ENCODE measurements around the gene ARSB.

The ARSB gene

GRCh38 chr5:78793907-78794662 lies 191.0 kb downstream of the ARSB start:
- peaks cover 6% of the 10 kb centered on the region for H3K4me1 ChIP-seq (ENCODE audit: insufficient read depth, low read length)
- no peak overlapping the region for H3K4me3 ChIP-seq (ENCODE audit: low read length)
- H2AFZ ChIP-seq (ENCODE audit: low read depth, low read length), result no peak overlapping the region
- no peaks in the 10 kb centered on the region for H3K9me3 ChIP-seq (ENCODE audit: low read length)
- no peaks in the 10 kb centered on the region for H3K36me3 ChIP-seq (ENCODE audit: insufficient read depth, low read length)
- no peaks in the 10 kb centered on the region for H3K27me3 ChIP-seq (ENCODE audit: insufficient read depth, low read length)

GRCh38 chr5:78792345-78793055 lies 192.6 kb downstream of the ARSB start:
- no peaks in the 10 kb centered on the region for H3K27me3 ChIP-seq (ENCODE audit: insufficient read depth, low read length)
- no peak overlapping the region for H2AFZ ChIP-seq (ENCODE audit: low read depth, low read length)
- H3K9me3 ChIP-seq (ENCODE audit: low read length), result no peaks in the 10 kb centered on the region

GRCh38 chr5:78791501-78792100 lies 193.5 kb downstream of the ARSB start:
- Histone ChIP-seq H2AFZ (ENCODE audit: low read depth, low read length) (no peak overlapping the region), H3K4me1 (ENCODE audit: insufficient read depth, low read length) (peaks cover 6% of the 10 kb centered on the region), H3K9me3 (ENCODE audit: low read length) (no peaks in the 10 kb centered on the region), H3K4me3 (ENCODE audit: low read length) (no peak overlapping the region), H3K36me3 (ENCODE audit: insufficient read depth, low read length) (no peaks in the 10 kb centered on the region), H3K27me3 (ENCODE audit: insufficient read depth, low read length) (no peaks in the 10 kb centered on the region)

More at GRCh38 chr5:78792345-78793055, 192.6 kb downstream of the ARSB start:
- Histone ChIP-seq H3K4me1 (ENCODE audit: insufficient read depth, low read length) (peaks cover 6% of the 10 kb centered on the region), H3K4me3 (ENCODE audit: low read length) (no peak overlapping the region), H3K36me3 (ENCODE audit: insufficient read depth, low read length) (no peaks in the 10 kb centered on the region)

GRCh38 chr5:78787783-78788182 lies 197.3 kb downstream of the ARSB start:
- H3K27me3 ChIP-seq (ENCODE audit: insufficient read depth, low read length), result no peaks in the 10 kb centered on the region
- no peak overlapping the region for H3K4me3 ChIP-seq (ENCODE audit: low read length)
- no peaks in the 10 kb centered on the region for H3K36me3 ChIP-seq (ENCODE audit: insufficient read depth, low read length)
- H2AFZ ChIP-seq (ENCODE audit: low read depth, low read length), result no peak overlapping the region
- no peaks in the 10 kb centered on the region for H3K4me1 ChIP-seq (ENCODE audit: insufficient read depth, low read length)
- H3K9me3 ChIP-seq (ENCODE audit: low read length), result no peaks in the 10 kb centered on the region

- Histone ChIP-seq H3K9me3 (ENCODE audit: low read length) (no peaks in the 10 kb centered on the region), H3K36me3 (ENCODE audit: insufficient read depth, low read length) (no peaks in the 10 kb centered on the region)
These were observed 199.7 kb downstream of the ARSB start for GRCh38 chr5:78785454-78785853.

GRCh38 chr5:78783434-78784130 lies 201.5 kb downstream of the ARSB start:
- no peaks in the 10 kb centered on the region for H3K4me1 ChIP-seq (ENCODE audit: insufficient read depth, low read length)
- H3K9me3 ChIP-seq (ENCODE audit: low read length), result no peaks in the 10 kb centered on the region
- H2AFZ ChIP-seq (ENCODE audit: low read depth, low read length), result no peak overlapping the region
- H3K27me3 ChIP-seq (ENCODE audit: insufficient read depth, low read length), result no peaks in the 10 kb centered on the region
- H3K4me3 ChIP-seq (ENCODE audit: low read length), result no peak overlapping the region
- no peaks in the 10 kb centered on the region for H3K36me3 ChIP-seq (ENCODE audit: insufficient read depth, low read length)

More at GRCh38 chr5:78785454-78785853, 199.7 kb downstream of the ARSB start:
- H3K4me1 ChIP-seq (ENCODE audit: insufficient read depth, low read length), result no peaks in the 10 kb centered on the region
- no peak overlapping the region for H2AFZ ChIP-seq (ENCODE audit: low read depth, low read length)
- no peak overlapping the region for H3K4me3 ChIP-seq (ENCODE audit: low read length)
- H3K27me3 ChIP-seq (ENCODE audit: insufficient read depth, low read length), result no peaks in the 10 kb centered on the region

GRCh38 chr5:78782728-78783127 lies 202.4 kb downstream of the ARSB start:
- no peaks in the 10 kb centered on the region for H3K4me1 ChIP-seq (ENCODE audit: insufficient read depth, low read length)
- no peak overlapping the region for H3K4me3 ChIP-seq (ENCODE audit: low read length)
- H2AFZ ChIP-seq (ENCODE audit: low read depth, low read length), result no peak overlapping the region
- no peaks in the 10 kb centered on the region for H3K27me3 ChIP-seq (ENCODE audit: insufficient read depth, low read length)
- no peaks in the 10 kb centered on the region for H3K36me3 ChIP-seq (ENCODE audit: insufficient read depth, low read length)
- H3K9me3 ChIP-seq (ENCODE audit: low read length), result no peaks in the 10 kb centered on the region

- no peak overlapping the region for H3K4me3 ChIP-seq (ENCODE audit: low read length)
These were observed 203.4 kb downstream of the ARSB start for GRCh38 chr5:78781611-78782286.

GRCh38 chr5:78779771-78780616 lies 205.1 kb downstream of the ARSB start:
- H3K4me1 ChIP-seq (ENCODE audit: insufficient read depth, low read length), result no peaks in the 10 kb centered on the region

More at GRCh38 chr5:78781611-78782286, 203.4 kb downstream of the ARSB start:
- Histone ChIP-seq H3K4me1 (ENCODE audit: insufficient read depth, low read length) (no peaks in the 10 kb centered on the region), H2AFZ (ENCODE audit: low read depth, low read length) (no peak overlapping the region), H3K27me3 (ENCODE audit: insufficient read depth, low read length) (no peaks in the 10 kb centered on the region), H3K9me3 (ENCODE audit: low read length) (no peaks in the 10 kb centered on the region), H3K36me3 (ENCODE audit: insufficient read depth, low read length) (no peaks in the 10 kb centered on the region)

GRCh38 chr5:78779262-78779661 lies 205.8 kb downstream of the ARSB start:
- Histone ChIP-seq H3K27me3 (ENCODE audit: insufficient read depth, low read length) (no peaks in the 10 kb centered on the region), H2AFZ (ENCODE audit: low read depth, low read length) (no peak overlapping the region), H3K9me3 (ENCODE audit: low read length) (peaks cover 1% of the 10 kb centered on the region), H3K4me1 (ENCODE audit: insufficient read depth, low read length) (no peaks in the 10 kb centered on the region), H3K36me3 (ENCODE audit: insufficient read depth, low read length) (no peaks in the 10 kb centered on the region), H3K4me3 (ENCODE audit: low read length) (no peak overlapping the region)

More at GRCh38 chr5:78779771-78780616, 205.1 kb downstream of the ARSB start:
- Histone ChIP-seq H3K36me3 (ENCODE audit: insufficient read depth, low read length) (no peaks in the 10 kb centered on the region), H3K4me3 (ENCODE audit: low read length) (no peak overlapping the region), H3K9me3 (ENCODE audit: low read length) (peaks cover 1% of the 10 kb centered on the region), H3K27me3 (ENCODE audit: insufficient read depth, low read length) (no peaks in the 10 kb centered on the region), H2AFZ (ENCODE audit: low read depth, low read length) (no peak overlapping the region)

GRCh38 chr5:78778538-78778937 lies 206.6 kb downstream of the ARSB start:
- Histone ChIP-seq H3K9me3 (ENCODE audit: low read length) (peaks cover 1% of the 10 kb centered on the region), H2AFZ (ENCODE audit: low read depth, low read length) (no peak overlapping the region), H3K27me3 (ENCODE audit: insufficient read depth, low read length) (no peaks in the 10 kb centered on the region), H3K4me1 (ENCODE audit: insufficient read depth, low read length) (no peaks in the 10 kb centered on the region), H3K4me3 (ENCODE audit: low read length) (no peak overlapping the region), H3K36me3 (ENCODE audit: insufficient read depth, low read length) (no peaks in the 10 kb centered on the region)

- Histone ChIP-seq H3K4me3 (ENCODE audit: low read length) (no peak overlapping the region), H2AFZ (ENCODE audit: low read depth, low read length) (no peak overlapping the region), H3K4me1 (ENCODE audit: insufficient read depth, low read length) (no peaks in the 10 kb centered on the region), H3K9me3 (ENCODE audit: low read length) (peaks cover 1% of the 10 kb centered on the region), H3K36me3 (ENCODE audit: insufficient read depth, low read length) (no peaks in the 10 kb centered on the region), H3K27me3 (ENCODE audit: insufficient read depth, low read length) (no peaks in the 10 kb centered on the region)
These were observed 207.2 kb downstream of the ARSB start for GRCh38 chr5:78777901-78778300.
